Inflammatory macrophage treated with lipopolysaccharide for 1 hour (primary cell): Measurements from ENCODE around the gene B3GNT4.
"Not testable (repeated sequence)": the region's sequence is repeated elsewhere in the genome, so short reads cannot be mapped to it uniquely, and the experiment has no call there.

Experiments used
- DNase-seq, 2 donors: peaks; one replicate each; pipeline ENCODE4 v3.0.0-alpha.2; 2020 to 2022

Gene B3GNT4

GRCh38 chr12:122203301-122204166, at the start of gene B3GNT4:
TSS of gene B3GNT4 (plus strand) at chr12:122203709. CDS start at chr12:122204619, 910 bp downstream.
- peak; percentile 33 to 43 for DNase-seq

- DNase-seq, result no peak
These were observed 47.8 kb upstream of the B3GNT4 start for GRCh38 chr12:122155705-122156104.

GRCh38 chr12:122158700-122159285, 44.7 kb upstream of the B3GNT4 start:
- no peak for DNase-seq

GRCh38 chr12:122159882-122160281, 43.6 kb upstream of the B3GNT4 start:
- DNase-seq, result no peak

- DNase-seq, result no peak
These were observed 42.7 kb upstream of the B3GNT4 start for GRCh38 chr12:122160761-122161160.

GRCh38 chr12:122161682-122162081, 41.8 kb upstream of the B3GNT4 start:
- no peak for DNase-seq

GRCh38 chr12:122162976-122163375, 40.5 kb upstream of the B3GNT4 start:
- no peak for DNase-seq

GRCh38 chr12:122166422-122167349, 36.8 kb upstream of the B3GNT4 start:
- no peak for DNase-seq

GRCh38 chr12:122167356-122167925, 36.1 kb upstream of the B3GNT4 start:
- DNase-seq, result no peak

GRCh38 chr12:122168492-122168891, 35.0 kb upstream of the B3GNT4 start:
- no peak for DNase-seq

GRCh38 chr12:122171399-122171798, 32.1 kb upstream of the B3GNT4 start:
- DNase-seq, result no peak

- no peak for DNase-seq
These were observed 31.1 kb upstream of the B3GNT4 start for GRCh38 chr12:122172262-122172939.

GRCh38 chr12:122174155-122174845, 29.2 kb upstream of the B3GNT4 start, which contains the start of gene IL31:
TSS of gene IL31 (minus strand) at chr12:122174221. CDS start at chr12:122174172, 49 bp downstream.
- DNase-seq, result no peak

GRCh38 chr12:122176473-122176872, 27.0 kb upstream of the B3GNT4 start:
- not testable (repeated sequence) for DNase-seq

- peak; percentile 17 to 25 for DNase-seq
These were observed 20.5 kb upstream of the B3GNT4 start, which contains the start of gene LRRC43 for GRCh38 chr12:122182887-122183587. TSS of gene LRRC43 (plus strand) at chr12:122183123. CDS start at chr12:122183145, 22 bp downstream.

GRCh38 chr12:122183588-122183940, 19.9 kb upstream of the B3GNT4 start:
- DNase-seq, result no peak

GRCh38 chr12:122184517-122184916, 19.0 kb upstream of the B3GNT4 start:
- no peak for DNase-seq

GRCh38 chr12:122185079-122185478, 18.4 kb upstream of the B3GNT4 start:
- no peak for DNase-seq

- DNase-seq, result no peak
These were observed 17.9 kb upstream of the B3GNT4 start for GRCh38 chr12:122185494-122186082.

GRCh38 chr12:122187466-122187865, 16.0 kb upstream of the B3GNT4 start:
- no peak for DNase-seq
